Neural progenitor cell (in vitro differentiated cells): ENCODE measurements around the gene PPAN. TPM values are rescaled to one million over a fixed set of nuclear protein-coding genes. Genes with fewer than 3 reads are reported as not detected.

Experiments
- DNase-seq: peaks from one replicate; pipeline ENCODE4 v3.0.0-alpha.2; 2016; ENCODE audit warnings: low spot score
- H2AFZ ChIP-seq: fragments of 200-600 bp; sonication (generic); replicated peaks from 2 replicates; pipeline ENCODE4 v1.6.1; 2016; ENCODE audit warnings: antibody characterized with exemption
- H3F3A ChIP-seq: fragments of 200-600 bp; sonication (generic); 2 replicates; pipeline ENCODE4 v1.6.1; 2016; ENCODE audit warnings: antibody characterized with exemption, low read depth
- H3K27ac ChIP-seq: fragments of 200-600 bp; sonication (generic); 2 replicates; pipeline ENCODE4 v1.5.1; 2016; ENCODE audit warnings: mild to moderate bottlenecking
- H3K27me3 ChIP-seq: fragments of 200-600 bp; sonication (generic); 2 replicates; pipeline ENCODE4 v1.6.1; 2016; ENCODE audit warnings: mild to moderate bottlenecking, moderate library complexity
- H3K36me3 ChIP-seq: fragments of 200-600 bp; sonication (generic); 2 replicates; pipeline ENCODE4 v1.5.1; 2016
- H3K4me1 ChIP-seq: fragments of 200-600 bp; sonication (generic); 2 replicates; pipeline ENCODE4 v1.6.1; 2016; ENCODE audit warnings: mixed run types
- H3K4me2 ChIP-seq: fragments of 200-600 bp; sonication (generic); 2 replicates; pipeline ENCODE4 v1.6.1; 2016
- H3K4me3 ChIP-seq: fragments of 200-600 bp; sonication (generic); 2 replicates; pipeline ENCODE4 v1.5.1; 2016
- H3K79me2 ChIP-seq: fragments of 200-600 bp; sonication (generic); 2 replicates; pipeline ENCODE4 v1.6.1; 2016; ENCODE audit warnings: low read depth
- H3K9ac ChIP-seq: fragments of 200-600 bp; sonication (generic); 2 replicates; pipeline ENCODE4 v1.6.1; 2016
- H3K9me3 ChIP-seq: fragments of 200-600 bp; sonication (generic); 2 replicates; pipeline ENCODE4 v1.5.1; 2016; ENCODE audit warnings: low read depth
- H4K20me1 ChIP-seq: fragments of 200-600 bp; sonication (generic); 2 replicates; pipeline ENCODE4 v1.6.1; 2016; ENCODE audit warnings: low read depth
- H3K27ac Mint-ChIP-seq: 3 replicates; pipeline ENCODE4 v1.8.0; 2021; ENCODE audit warnings: mixed read lengths
- H3K27me3 Mint-ChIP-seq: 2 replicates; pipeline ENCODE4 v1.8.0; 2022; ENCODE audit warnings: low read depth, mild to moderate bottlenecking, inconsistent platforms, moderate library complexity, mixed read lengths; ENCODE audit not compliant: insufficient read depth
- H3K36me3 Mint-ChIP-seq: 3 replicates; pipeline ENCODE4 v1.8.0; 2021; ENCODE audit warnings: mixed read lengths
- H3K4me1 Mint-ChIP-seq: 3 replicates; pipeline ENCODE4 v1.8.0; 2021; ENCODE audit warnings: mixed read lengths
- H3K4me3 Mint-ChIP-seq: 3 replicates; pipeline ENCODE4 v1.8.0; 2021; ENCODE audit warnings: mild to moderate bottlenecking, moderate library complexity, mixed read lengths
- H3K9me3 Mint-ChIP-seq: 3 replicates; pipeline ENCODE4 v1.8.0; 2020; ENCODE audit warnings: mixed read lengths
- EZH2 ChIP-seq: fragments of 200-600 bp; sonication (generic); IDR thresholded peaks from 2 replicates; pipeline ENCODE4 v1.6.1; 2017; ENCODE audit warnings: antibody characterized with exemption, mild to moderate bottlenecking, moderate library complexity
- EZH2phosphoT487 ChIP-seq: fragments of 200-600 bp; sonication (generic); IDR thresholded peaks from 2 replicates; pipeline ENCODE4 v1.6.1; 2017; ENCODE audit warnings: antibody characterized with exemption
- total RNA-seq: library from RNA; depleted of rRNA; stranded (reverse); fragments of >200 nt; gene quantifications from 2 replicates; pipeline ENCODE4 v1.2.3, GENCODE V29; 2015; ENCODE audit warnings: low replicate concordance
- TF ChIP-seq, protein P1 (sequence below): fragments of 200-600 bp; sonication (generic); IDR thresholded peaks from 2 replicates; pipeline ENCODE4 v1.5.1; 2017; ENCODE audit warnings: antibody characterized with exemption, mild to moderate bottlenecking

PPAN gene
- total RNA-seq, 1 donor from 2014 or later = 6.6 TPM

DNA sequence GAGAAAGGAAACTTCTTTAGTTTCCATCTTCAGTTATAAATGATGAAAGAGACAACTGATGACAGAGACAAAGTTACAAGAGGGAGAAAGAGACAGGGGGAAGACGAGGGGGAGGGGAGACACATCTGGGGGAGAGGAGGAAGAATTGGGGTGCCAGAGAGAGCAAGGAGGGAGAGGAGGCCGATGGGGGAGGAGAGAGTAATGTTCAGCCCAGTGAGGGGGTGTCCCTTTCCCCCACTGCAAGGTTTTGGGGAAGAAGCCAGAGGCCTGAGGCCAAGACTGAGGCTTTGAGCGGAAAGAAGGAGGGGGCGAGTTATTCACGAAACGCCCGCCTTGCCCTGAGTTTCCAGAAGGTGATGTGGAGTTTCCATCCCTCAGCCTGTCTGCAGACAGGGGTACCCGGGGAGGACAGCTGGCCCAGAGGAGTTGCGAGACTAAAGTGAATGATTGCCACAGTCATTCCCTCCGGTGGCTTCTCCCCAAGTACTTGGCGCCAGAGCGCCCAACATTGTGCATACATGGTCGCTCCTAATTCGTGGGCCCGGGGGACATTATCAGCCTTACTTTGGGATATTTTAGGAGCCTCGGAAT lies 558 bp upstream of the PPAN start:
- peaks cover 29% of the 10 kb centered on the region for H3K4me1 Mint-ChIP-seq
- Histone ChIP-seq H3F3A (peaks cover 8% of the 10 kb centered on the region), H3K27me3 (no peaks in the 10 kb centered on the region), H2AFZ (peak overlapping the region; percentile 70), H3K36me3 (no peaks in the 10 kb centered on the region), H3K9ac (no peak overlapping the region), H4K20me1 (no peaks in the 10 kb centered on the region), H3K4me3 (peak overlapping the region; percentile 90), H3K27ac (no peak overlapping the region), H3K4me1 (peaks cover 7% of the 10 kb centered on the region), H3K9me3 (no peaks in the 10 kb centered on the region), H3K4me2 (no peak overlapping the region), H3K79me2 (peaks cover 25% of the 10 kb centered on the region)
- peak overlapping the region; percentile 91 for H3K27ac Mint-ChIP-seq
- peaks cover 14% of the 10 kb centered on the region for H3K36me3 Mint-ChIP-seq
- no peak for DNase-seq
- TF ChIP-seq EZH2phosphoT487 = no peak
- TF ChIP-seq, protein P1, sequence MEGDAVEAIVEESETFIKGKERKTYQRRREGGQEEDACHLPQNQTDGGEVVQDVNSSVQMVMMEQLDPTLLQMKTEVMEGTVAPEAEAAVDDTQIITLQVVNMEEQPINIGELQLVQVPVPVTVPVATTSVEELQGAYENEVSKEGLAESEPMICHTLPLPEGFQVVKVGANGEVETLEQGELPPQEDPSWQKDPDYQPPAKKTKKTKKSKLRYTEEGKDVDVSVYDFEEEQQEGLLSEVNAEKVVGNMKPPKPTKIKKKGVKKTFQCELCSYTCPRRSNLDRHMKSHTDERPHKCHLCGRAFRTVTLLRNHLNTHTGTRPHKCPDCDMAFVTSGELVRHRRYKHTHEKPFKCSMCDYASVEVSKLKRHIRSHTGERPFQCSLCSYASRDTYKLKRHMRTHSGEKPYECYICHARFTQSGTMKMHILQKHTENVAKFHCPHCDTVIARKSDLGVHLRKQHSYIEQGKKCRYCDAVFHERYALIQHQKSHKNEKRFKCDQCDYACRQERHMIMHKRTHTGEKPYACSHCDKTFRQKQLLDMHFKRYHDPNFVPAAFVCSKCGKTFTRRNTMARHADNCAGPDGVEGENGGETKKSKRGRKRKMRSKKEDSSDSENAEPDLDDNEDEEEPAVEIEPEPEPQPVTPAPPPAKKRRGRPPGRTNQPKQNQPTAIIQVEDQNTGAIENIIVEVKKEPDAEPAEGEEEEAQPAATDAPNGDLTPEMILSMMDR = no peak
- TF ChIP-seq EZH2 = no peak
- H3K9me3 Mint-ChIP-seq = no peaks in the 10 kb centered on the region
- H3K4me3 Mint-ChIP-seq = peak overlapping the region; percentile 88
- peaks cover 4% of the 10 kb centered on the region for H3K27me3 Mint-ChIP-seq

DNA sequence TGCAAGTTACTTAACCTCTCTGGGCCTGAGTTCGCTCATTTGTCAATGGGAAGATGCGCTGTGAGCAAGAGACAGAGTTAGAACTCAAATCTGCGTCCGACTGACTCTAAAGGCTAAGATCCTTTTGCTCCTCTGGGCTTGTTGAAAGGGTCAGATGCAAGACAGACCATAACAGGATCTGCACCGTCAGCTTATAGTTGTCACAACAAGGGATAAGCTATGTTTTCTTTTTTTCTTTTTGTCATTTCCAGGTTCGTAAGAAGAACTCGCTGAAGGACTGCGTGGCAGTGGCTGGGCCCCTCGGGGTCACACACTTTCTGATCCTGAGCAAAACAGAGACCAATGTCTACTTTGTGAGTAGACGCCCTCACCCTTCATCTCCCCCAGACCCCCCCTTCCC lies 1.1 kb downstream of the PPAN start:
- Histone ChIP-seq H3F3A (peaks cover 16% of the 10 kb centered on the region), H4K20me1 (peaks cover 2% of the 10 kb centered on the region), H3K79me2 (peaks cover 25% of the 10 kb centered on the region), H3K4me1 (peaks cover 7% of the 10 kb centered on the region), H3K4me2 (peak overlapping the region; percentile 98), H3K27me3 (no peaks in the 10 kb centered on the region), H3K9ac (peak overlapping the region; percentile 87), H3K4me3 (peak overlapping the region; percentile 90), H3K27ac (no peak overlapping the region), H2AFZ (no peak overlapping the region), H3K36me3 (no peaks in the 10 kb centered on the region), H3K9me3 (no peaks in the 10 kb centered on the region)
- Mint-ChIP-seq H3K27ac (peak overlapping the region; percentile 86), H3K36me3 (peaks cover 16% of the 10 kb centered on the region), H3K9me3 (no peaks in the 10 kb centered on the region), H3K27me3 (peaks cover 2% of the 10 kb centered on the region), H3K4me1 (peaks cover 26% of the 10 kb centered on the region), H3K4me3 (peak overlapping the region; percentile 88)
- TF ChIP-seq, protein P1 = no peak
- TF ChIP-seq EZH2 = no peak
- no peak for TF ChIP-seq EZH2phosphoT487
- DNase-seq = no peak

DNA sequence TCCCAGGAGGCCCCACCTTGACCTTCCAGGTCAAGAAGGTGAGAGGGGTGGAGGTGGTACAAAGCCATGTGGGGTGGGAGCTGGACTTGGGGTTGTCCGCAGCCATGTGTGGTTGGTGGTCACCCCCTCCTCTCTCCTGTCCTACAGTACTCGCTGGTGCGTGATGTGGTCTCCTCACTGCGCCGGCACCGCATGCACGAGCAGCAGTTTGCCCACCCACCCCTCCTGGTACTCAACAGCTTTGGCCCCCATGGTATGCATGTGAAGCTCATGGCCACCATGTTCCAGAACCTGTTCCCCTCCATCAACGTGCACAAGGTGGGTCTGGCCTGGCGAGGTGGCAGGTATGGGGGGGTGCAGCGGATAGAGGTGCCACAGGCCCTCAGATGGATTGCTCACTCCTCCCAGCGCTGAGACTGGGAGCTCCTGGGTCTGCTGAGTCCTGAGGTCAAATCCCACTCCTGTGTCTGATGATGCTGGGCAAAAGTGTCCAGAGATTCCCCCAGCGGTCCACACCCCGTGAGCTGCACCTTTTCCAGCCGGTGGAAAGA lies 1.7 kb downstream of the PPAN start:
- H3K4me3 Mint-ChIP-seq = peak overlapping the region; percentile 88
- H3K9me3 Mint-ChIP-seq = no peaks in the 10 kb centered on the region
- H3K4me1 Mint-ChIP-seq = peaks cover 20% of the 10 kb centered on the region
- Histone ChIP-seq H3K4me2 (no peak overlapping the region), H3K9me3 (no peaks in the 10 kb centered on the region), H3K79me2 (peaks cover 25% of the 10 kb centered on the region), H3K36me3 (no peaks in the 10 kb centered on the region), H3K27ac (no peak overlapping the region), H4K20me1 (peaks cover 8% of the 10 kb centered on the region), H2AFZ (no peak overlapping the region), H3K9ac (no peak overlapping the region), H3K4me3 (no peak overlapping the region), H3K4me1 (peaks cover 7% of the 10 kb centered on the region), H3F3A (peaks cover 22% of the 10 kb centered on the region), H3K27me3 (no peaks in the 10 kb centered on the region)
- H3K27ac Mint-ChIP-seq = no peak overlapping the region
- peaks cover 5% of the 10 kb centered on the region for H3K27me3 Mint-ChIP-seq
- no peak for DNase-seq
- peaks cover 16% of the 10 kb centered on the region for H3K36me3 Mint-ChIP-seq
- no peak for TF ChIP-seq EZH2
- no peak for TF ChIP-seq EZH2phosphoT487
- TF ChIP-seq, protein P1 = no peak
